PC-3 (cell line): Measurements from ENCODE around the gene CDH11. TPM values are rescaled to one million over a fixed set of nuclear protein-coding genes. Genes with fewer than 3 reads are reported as not detected.

ENCODE experiments used
- ATAC-seq: fragments of 200-7000 bp; cut with Tn5 transposase; 2 replicates; pipeline ENCODE4 v1.9.1; 2020; ENCODE audit warnings: mild to moderate bottlenecking, moderate library complexity
- BruUV-seq: library from RNA; stranded (reverse); fragments of 400-500 nt; replicated peaks from 2 replicates; lab custom pipeline; 2021; lab: Mats Ljungman, UMichigan
- CTCF ChIA-PET: fragments of 300-600 bp; sonication (Branson Sonifier 250); formaldehyde crosslinking; loops from one replicate; lab custom pipeline; 2022; ENCODE audit warnings: antibody characterized with exemption; lab: Charles Lee
- POLR2A ChIA-PET: fragments of 300-600 bp; sonication (Branson Sonifier 250); formaldehyde crosslinking; loops from one replicate; lab custom pipeline; 2022; ENCODE audit warnings: antibody characterized with exemption; ENCODE audit not compliant: unreplicated experiment; lab: Charles Lee
- DNase-seq: peaks from one replicate; pipeline ENCODE4 v3.0.0-alpha.2; 2015
- H2AFZ ChIP-seq: fragments of 300-600 bp; sonication (generic); 2 replicates; pipeline ENCODE4 v1.6.0; 2016; ENCODE audit warnings: antibody characterized with exemption, low read length
- H3F3A ChIP-seq: fragments of 300-600 bp; sonication (generic); one replicate; pipeline ENCODE4 v1.6.0; 2017; ENCODE audit warnings: antibody characterized with exemption, low read length, control low read depth, mild to moderate bottlenecking; ENCODE audit not compliant: unreplicated experiment
- H3K27ac ChIP-seq: fragments of 300-600 bp; sonication (generic); 2 replicates; pipeline ENCODE4 v1.5.1; 2016; ENCODE audit warnings: mild to moderate bottlenecking, low read length
- H3K27me3 ChIP-seq: fragments of 300-600 bp; sonication (generic); 2 replicates; pipeline ENCODE4 v1.6.1; 2016; ENCODE audit warnings: low read length, mixed read lengths
- H3K36me3 ChIP-seq: fragments of 300-600 bp; sonication (generic); 2 replicates; pipeline ENCODE4 v1.6.1; 2016; ENCODE audit warnings: low read depth, mixed run types, low read length, mixed read lengths
- H3K4me1 ChIP-seq: fragments of 300-600 bp; sonication (generic); 2 replicates; pipeline ENCODE4 v1.5.1; 2016; ENCODE audit warnings: low read length; ENCODE audit not compliant: insufficient read depth
- H3K4me2 ChIP-seq: fragments of 300-600 bp; sonication (generic); 2 replicates; pipeline ENCODE4 v1.6.0; 2016; ENCODE audit warnings: low read length
- H3K4me3 ChIP-seq: fragments of 300-600 bp; sonication (generic); 2 replicates; pipeline ENCODE4 v1.5.1; 2016; ENCODE audit warnings: mild to moderate bottlenecking, low read length, mixed read lengths
- H3K79me2 ChIP-seq: fragments of 300-600 bp; sonication (generic); 2 replicates; pipeline ENCODE4 v1.6.1; 2017; ENCODE audit warnings: low read length, mixed read lengths
- H3K9ac ChIP-seq: fragments of 300-600 bp; sonication (generic); 2 replicates; pipeline ENCODE4 v1.6.0; 2016; ENCODE audit warnings: mild to moderate bottlenecking, low read length
- H3K9me2 ChIP-seq: fragments of 300-600 bp; sonication (generic); replicated peaks from 2 replicates; pipeline ENCODE4 v1.6.1; 2016; ENCODE audit warnings: mixed run types, low read length, mixed read lengths
- H3K9me3 ChIP-seq: fragments of 300-600 bp; sonication (generic); 2 replicates; pipeline ENCODE4 v1.6.1; 2016; ENCODE audit warnings: low read length, mixed read lengths
- H4K20me1 ChIP-seq: fragments of 300-600 bp; sonication (generic); 2 replicates; pipeline ENCODE4 v1.6.1; 2016; ENCODE audit warnings: low read length, mixed read lengths
- EZH2 ChIP-seq: fragments of 300-600 bp; sonication (generic); IDR thresholded peaks from one replicate; pipeline ENCODE4 v1.6.1; 2017; ENCODE audit warnings: antibody characterized with exemption, mild to moderate bottlenecking, low read length; ENCODE audit not compliant: unreplicated experiment
- EZH2phosphoT487 ChIP-seq: fragments of 300-600 bp; sonication (generic); IDR thresholded peaks from 2 replicates; pipeline ENCODE4 v1.6.1; 2018; ENCODE audit warnings: mild to moderate bottlenecking, antibody characterized with exemption, low read length, borderline replicate concordance
- intact Hi-C: fragments of 100-400 bp; cut with micrococcal nuclease; formaldehyde crosslinking; loops from 2 replicates; pipeline ENCODE4 v1.9.0; 2023
- total RNA-seq: library from RNA; depleted of rRNA; stranded (reverse); fragments of >200 nt; gene quantifications from 2 replicates; pipeline ENCODE4 v1.2.3, GENCODE V29; 2014
- TF ChIP-seq, protein P1 (sequence below): fragments of 300-600 bp; sonication (generic); conservative IDR thresholded peaks from 2 replicates; pipeline ENCODE4 v1.5.1; 2017; ENCODE audit warnings: antibody characterized with exemption, low read depth, mild to moderate bottlenecking, low read length

CDH11 gene
- total RNA-seq, 1 experiment from 2014 or later = 172 TPM

DNA sequence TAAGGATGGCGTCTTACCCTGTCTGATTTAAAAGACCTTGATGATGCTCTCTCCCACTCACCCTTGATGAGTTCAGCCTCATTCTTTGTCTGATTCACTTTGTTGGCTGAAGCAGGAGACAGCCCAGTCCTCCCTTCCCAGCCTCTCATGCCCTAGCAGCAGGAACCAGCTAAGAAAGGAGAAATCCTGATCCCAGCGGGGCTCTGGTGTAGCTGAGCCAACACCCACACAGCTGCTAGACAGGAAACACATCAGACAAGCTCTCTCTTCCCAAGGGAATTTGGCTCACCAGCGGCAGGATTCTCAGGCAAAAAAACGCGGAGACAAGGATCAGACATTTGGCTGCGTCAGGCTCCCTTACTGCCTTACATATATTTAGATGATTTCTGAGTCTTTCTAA is 211.5 kb downstream of the CDH11 start:
- Histone ChIP-seq H3K4me1 (no peaks in the 10 kb centered on the region), H3K36me3 (no peaks in the 10 kb centered on the region), H3F3A (no peaks in the 10 kb centered on the region), H3K9me3 (no peaks in the 10 kb centered on the region), H3K4me2 (no peak overlapping the region), H3K9ac (no peak overlapping the region), H3K4me3 (no peak overlapping the region), H3K27me3 (peaks cover 23% of the 10 kb centered on the region), H3K79me2 (no peaks in the 10 kb centered on the region), H4K20me1 (no peaks in the 10 kb centered on the region), H3K9me2 (no peaks in the 10 kb centered on the region), H2AFZ (no peak overlapping the region), H3K27ac (no peak overlapping the region)
- intact Hi-C loops = no loop called here
- POLR2A ChIA-PET = no interaction called here
- BruUV-seq = no TSS peak
- CTCF ChIA-PET = no interaction called here
- no peak for TF ChIP-seq EZH2
- TF ChIP-seq, protein P1, sequence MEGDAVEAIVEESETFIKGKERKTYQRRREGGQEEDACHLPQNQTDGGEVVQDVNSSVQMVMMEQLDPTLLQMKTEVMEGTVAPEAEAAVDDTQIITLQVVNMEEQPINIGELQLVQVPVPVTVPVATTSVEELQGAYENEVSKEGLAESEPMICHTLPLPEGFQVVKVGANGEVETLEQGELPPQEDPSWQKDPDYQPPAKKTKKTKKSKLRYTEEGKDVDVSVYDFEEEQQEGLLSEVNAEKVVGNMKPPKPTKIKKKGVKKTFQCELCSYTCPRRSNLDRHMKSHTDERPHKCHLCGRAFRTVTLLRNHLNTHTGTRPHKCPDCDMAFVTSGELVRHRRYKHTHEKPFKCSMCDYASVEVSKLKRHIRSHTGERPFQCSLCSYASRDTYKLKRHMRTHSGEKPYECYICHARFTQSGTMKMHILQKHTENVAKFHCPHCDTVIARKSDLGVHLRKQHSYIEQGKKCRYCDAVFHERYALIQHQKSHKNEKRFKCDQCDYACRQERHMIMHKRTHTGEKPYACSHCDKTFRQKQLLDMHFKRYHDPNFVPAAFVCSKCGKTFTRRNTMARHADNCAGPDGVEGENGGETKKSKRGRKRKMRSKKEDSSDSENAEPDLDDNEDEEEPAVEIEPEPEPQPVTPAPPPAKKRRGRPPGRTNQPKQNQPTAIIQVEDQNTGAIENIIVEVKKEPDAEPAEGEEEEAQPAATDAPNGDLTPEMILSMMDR = no peak
- TF ChIP-seq EZH2phosphoT487 = no peak
- DNase-seq (no peak), ATAC-seq (no peak)

DNA sequence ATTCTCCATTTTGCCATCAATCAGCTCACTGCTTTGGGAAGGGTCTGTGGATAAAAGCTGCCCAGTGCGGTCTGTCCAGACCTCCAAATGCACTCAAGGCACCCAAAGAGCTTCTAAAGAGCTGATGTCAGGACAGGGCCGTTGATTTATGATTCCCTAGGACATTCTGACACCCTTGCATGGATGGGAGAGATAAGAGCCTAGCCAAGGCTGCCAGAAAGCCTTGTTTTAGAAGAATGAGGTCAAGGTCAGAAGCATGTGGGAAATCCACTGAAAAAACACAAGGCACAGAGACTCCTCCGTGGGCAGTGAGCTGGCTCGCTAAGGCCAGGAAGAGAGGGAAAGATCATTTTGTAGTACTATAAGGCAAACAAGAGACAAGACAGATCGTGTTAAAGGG is 214.0 kb downstream of the CDH11 start:
- H4K20me1 ChIP-seq = no peaks in the 10 kb centered on the region
- DNase-seq (no peak), ATAC-seq (no peak)
- H3K9me2 ChIP-seq = no peaks in the 10 kb centered on the region
- TF ChIP-seq, protein P1 = no peak
- TF ChIP-seq EZH2 (no peak), EZH2phosphoT487 (no peak)
- POLR2A ChIA-PET = interaction anchor here (0.6 kb wide), 1 partner anchor 118 kb away, joined by 4 read pairs; no protein-coding TSS in a partner anchor
- no TSS peak for BruUV-seq
- H3K9ac ChIP-seq = no peak overlapping the region
- no peak overlapping the region for H3K4me3 ChIP-seq
- peaks cover 17% of the 10 kb centered on the region for H3K27me3 ChIP-seq
- H3K79me2 ChIP-seq = no peaks in the 10 kb centered on the region
- H3K4me2 ChIP-seq = no peak overlapping the region
- no peak overlapping the region for H2AFZ ChIP-seq
- H3K36me3 ChIP-seq = no peaks in the 10 kb centered on the region
- no peak overlapping the region for H3K27ac ChIP-seq
- no peaks in the 10 kb centered on the region for H3F3A ChIP-seq
- intact Hi-C loops = no loop called here
- no peaks in the 10 kb centered on the region for H3K4me1 ChIP-seq
- H3K9me3 ChIP-seq = no peaks in the 10 kb centered on the region
- CTCF ChIA-PET = no interaction called here

DNA sequence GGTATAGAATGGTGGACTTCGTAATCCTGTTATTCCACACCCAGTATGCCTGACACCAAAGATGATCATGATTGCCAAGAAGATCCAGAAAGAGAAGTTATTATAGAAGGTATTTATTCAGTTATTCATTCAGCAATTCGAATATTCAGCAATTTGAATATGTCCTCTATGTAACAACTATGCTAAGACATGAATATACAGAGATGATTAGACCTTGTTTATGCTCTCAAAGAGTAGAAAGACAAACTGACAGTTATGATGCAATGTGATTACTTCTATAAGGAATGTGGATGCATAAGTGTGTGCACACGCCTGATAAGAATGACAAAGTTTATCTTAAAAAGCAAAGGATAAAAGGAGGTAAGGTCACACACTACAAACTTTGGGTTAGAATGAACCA is 218.1 kb downstream of the CDH11 start:
- no peak overlapping the region for H3K27ac ChIP-seq
- H3K9ac ChIP-seq = no peak overlapping the region
- H3K9me2 ChIP-seq = no peaks in the 10 kb centered on the region
- H3K9me3 ChIP-seq = no peaks in the 10 kb centered on the region
- H3K79me2 ChIP-seq = no peaks in the 10 kb centered on the region
- ATAC-seq (no peak), DNase-seq (no peak)
- H3K27me3 ChIP-seq = peaks cover 24% of the 10 kb centered on the region; the same call in 1 of the 2 replicates
- no TSS peak for BruUV-seq
- H3F3A ChIP-seq = no peaks in the 10 kb centered on the region
- H3K4me3 ChIP-seq = no peak overlapping the region
- CTCF ChIA-PET = no interaction called here
- H3K4me1 ChIP-seq = no peaks in the 10 kb centered on the region
- no peak overlapping the region for H2AFZ ChIP-seq
- no peak overlapping the region for H3K4me2 ChIP-seq
- intact Hi-C loops = no loop called here
- no peak for TF ChIP-seq EZH2
- TF ChIP-seq EZH2phosphoT487 = no peak
- TF ChIP-seq, protein P1 = no peak
- H4K20me1 ChIP-seq = no peaks in the 10 kb centered on the region
- H3K36me3 ChIP-seq = no peaks in the 10 kb centered on the region
- POLR2A ChIA-PET = interaction anchor here (0.5 kb wide), 1 partner anchor 546 kb away, joined by 10 read pairs; no protein-coding TSS in a partner anchor
